HG03575 (cell line): ENCODE data around the gene OTOS.

Experiments used
- ATAC-seq: cut with Tn5 transposase; IDR thresholded peaks from one replicate; pipeline ENCODE4 v1.9.1; 2021; ENCODE audit not compliant: unreplicated experiment, insufficient number of reproducible peaks, low FRiP score; ENCODE audit errors: extremely low read depth

The OTOS gene

GRCh38 chr2:240140920-240141319, 462 bp upstream of the OTOS start:
- ATAC-seq = no peak

DNA sequence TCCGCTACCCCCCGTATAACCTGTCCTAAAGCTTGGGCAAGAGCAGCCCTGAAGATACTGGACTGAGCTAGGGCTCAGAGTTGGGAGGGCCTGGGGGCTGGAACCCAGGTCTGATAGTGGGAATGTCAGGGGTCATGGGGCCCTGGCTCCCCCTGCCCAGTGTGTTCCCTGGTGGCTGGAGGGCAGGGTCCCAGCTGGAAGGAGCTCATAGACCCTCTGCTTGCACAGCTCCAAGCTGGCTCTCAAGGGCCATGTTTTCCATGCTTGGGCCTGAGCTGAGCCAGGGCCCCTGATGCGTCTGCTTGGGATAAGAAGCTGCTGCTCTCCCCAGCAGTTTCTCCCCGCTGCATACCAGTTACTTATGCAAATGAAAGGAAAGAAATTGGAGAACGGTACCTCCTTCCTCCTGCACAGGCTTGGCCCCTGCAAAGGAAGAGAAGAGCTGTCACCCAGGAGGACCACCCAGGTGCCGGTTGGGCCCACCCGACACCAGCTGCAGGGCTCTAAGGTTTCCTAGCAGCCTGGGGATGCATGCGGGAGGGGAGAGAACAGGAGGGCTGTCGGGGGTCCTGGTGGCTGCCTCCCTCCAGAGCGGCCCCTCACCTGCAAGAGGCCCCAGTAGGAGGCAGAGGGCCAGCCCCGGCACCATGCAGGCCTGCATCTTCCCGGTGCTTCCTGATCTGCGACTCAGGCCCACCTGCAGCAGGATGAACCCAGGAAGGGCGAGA, 628 bp downstream of the OTOS start:
- no peak for ATAC-seq

DNA sequence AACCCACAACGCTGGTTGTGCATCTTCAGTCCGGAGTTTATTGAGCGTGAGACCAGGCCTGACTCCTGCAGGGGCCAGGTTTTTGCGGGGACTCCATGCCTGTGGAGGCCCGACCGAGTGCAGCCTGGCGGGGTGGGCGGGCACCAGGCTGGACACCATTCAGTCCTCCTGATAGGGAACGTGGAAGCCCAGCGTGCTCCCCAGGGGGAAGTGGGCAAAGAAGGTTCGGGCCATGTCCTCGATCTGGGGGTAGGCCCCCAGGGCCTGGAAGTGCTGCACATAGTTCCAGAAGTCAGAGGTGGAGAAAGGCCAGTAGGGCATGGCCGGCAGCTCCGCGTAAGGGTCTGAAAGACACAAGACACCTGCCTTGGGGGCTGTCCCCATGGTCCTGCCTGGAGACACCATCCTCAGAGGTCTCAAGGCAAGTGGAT, 1.4 kb downstream of the OTOS start:
- no peak for ATAC-seq

GRCh38 chr2:240138254-240138984, 2.0 kb downstream of the OTOS start:
- ATAC-seq = no peak

GRCh38 chr2:240137596-240138253, 2.7 kb downstream of the OTOS start:
- ATAC-seq = no peak

DNA sequence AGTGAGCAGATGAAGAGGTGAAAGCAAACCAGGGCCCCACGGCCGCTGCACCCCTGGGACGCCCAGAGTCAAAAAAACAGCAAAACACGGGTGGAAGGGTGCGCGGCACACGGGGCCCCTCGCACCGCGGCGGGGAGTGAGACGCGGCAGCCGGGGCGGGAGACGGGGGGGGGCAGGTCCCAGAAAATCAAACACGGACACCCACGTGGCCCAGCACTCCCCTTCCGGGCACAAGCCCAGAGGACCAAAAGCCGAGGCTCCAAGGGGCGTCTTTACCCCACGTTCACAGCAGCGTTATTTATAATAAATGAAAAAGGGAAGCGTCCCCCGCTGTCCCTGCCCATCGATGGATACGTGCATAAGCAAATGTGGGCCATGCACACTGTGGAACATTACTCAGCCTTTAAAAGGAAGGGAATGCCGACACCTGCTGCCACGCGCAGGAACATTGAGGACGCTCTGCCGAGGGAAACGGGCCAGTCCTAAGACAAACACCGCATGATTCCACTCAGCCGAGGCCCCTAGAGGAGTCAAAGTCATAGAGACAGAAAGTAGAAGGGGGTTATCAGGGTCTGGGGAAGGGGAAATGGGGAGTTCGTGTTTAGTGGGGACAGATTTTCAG, 3.7 kb downstream of the OTOS start:
- ATAC-seq = no peak

- no peak for ATAC-seq
Measured at GRCh38 chr2:240136013-240136670, 4.3 kb downstream of the OTOS start, which contains the start of gene COPS9. Gene COPS9 (minus strand): TSS chr2:240136305. CDS start chr2:240136284, 21 bp downstream.

GRCh38 chr2:240135706-240136012, 4.8 kb downstream of the OTOS start:
- no peak for ATAC-seq

DNA sequence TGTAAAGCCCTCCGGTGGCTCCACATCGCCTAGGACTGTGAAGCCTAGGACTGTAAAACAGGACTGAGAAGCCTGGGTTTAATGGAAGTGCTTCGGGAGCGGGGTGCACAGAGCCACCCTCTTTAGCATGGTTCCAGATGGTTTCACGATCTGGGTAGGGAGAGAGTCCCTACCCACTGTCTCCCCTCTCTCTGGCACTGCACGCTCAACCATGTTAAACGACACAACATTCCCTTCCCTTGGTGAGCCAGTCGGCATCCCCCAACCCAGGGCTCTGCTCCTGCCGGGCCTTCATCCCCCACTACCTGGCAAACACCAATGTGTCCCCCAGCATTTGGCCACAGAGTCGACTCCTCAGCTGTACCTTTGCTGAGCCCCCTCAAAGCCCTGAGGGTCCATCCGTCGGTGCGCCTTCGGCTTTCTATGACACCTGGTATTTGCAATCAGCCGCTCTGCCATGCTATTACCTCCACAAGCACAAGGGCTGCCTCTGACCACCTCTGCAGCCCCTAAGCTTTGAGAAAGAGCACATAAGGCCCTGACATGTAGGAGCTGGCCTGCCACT, 5.4 kb downstream of the OTOS start:
- no peak for ATAC-seq

DNA sequence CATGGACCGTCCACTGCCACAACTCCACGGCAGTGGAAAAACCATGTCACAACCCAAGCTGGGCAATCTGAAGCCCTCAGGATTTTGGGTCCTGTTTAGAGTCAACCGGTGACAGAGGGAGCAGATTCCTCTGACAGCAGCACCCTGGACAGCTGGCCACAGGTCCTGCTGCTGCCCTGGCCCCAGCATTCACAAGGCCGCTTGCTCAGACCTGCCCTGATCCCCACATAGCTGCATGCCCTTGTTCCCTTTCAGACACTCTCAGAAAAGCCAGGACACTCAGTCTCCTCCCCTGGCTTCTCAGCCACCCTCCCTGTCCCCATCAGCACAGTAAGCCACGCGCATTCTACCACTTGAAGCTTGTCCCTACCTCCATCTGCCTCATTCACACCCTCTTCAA, 6.0 kb downstream of the OTOS start:
- ATAC-seq = no peak

GRCh38 chr2:240133401-240133800, 7.1 kb downstream of the OTOS start:
- ATAC-seq = no peak

- ATAC-seq = no peak
Measured at GRCh38 chr2:240132651-240132980, 7.8 kb downstream of the OTOS start.

DNA sequence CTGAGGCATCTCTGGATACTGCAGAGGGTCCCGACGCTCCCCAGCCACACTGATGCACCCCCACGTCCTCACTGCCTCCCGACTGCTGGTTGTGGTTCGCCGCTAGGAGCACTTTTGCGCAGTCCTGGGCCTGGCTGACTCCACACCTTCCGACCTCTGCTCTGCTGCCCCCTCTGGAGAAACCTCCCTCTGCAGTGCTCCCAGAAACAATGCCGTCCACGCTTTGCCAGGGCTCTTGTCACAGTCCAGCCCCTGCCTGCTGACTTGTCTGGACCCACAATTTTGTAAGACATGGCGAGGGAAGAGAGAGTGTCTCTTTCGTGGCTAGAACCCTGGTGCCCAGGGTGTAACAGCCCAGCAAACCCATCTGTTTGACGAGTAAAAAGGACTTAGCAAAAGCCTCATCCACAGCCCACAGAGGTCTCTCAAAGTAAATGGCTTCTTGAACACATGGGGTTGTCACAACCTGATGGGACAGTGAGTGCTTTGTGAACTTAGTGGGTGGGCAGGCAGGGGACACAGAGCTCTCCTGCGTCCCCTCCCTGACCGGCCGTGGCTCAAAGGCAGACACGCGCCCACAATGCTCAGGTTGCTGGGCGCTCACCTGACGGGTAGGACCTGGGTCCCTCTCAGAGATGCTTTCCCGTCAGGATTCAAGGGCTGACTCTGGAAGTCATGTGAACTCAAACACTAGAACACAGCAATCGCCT, 8.4 kb downstream of the OTOS start:
- ATAC-seq = no peak

DNA sequence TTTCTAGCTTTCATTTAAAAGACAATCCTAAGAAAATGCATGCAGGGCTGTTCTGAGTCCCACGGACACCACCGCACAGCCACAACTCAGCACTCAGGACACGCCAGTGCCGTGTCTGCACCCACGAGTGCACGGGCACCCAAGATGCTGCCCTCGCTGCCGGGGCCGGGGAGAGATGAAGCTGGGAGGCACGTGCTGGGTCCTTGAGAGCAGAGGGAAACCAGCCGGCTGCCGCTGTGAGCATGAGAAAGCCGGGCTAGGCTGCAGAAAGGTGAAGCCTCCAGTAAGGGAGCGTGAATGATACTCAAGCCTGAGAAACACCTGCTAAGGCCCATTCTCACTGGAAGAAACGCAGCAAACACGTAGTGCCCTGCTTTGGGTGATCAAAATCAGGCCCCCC, 9.2 kb downstream of the OTOS start:
- ATAC-seq = no peak

DNA sequence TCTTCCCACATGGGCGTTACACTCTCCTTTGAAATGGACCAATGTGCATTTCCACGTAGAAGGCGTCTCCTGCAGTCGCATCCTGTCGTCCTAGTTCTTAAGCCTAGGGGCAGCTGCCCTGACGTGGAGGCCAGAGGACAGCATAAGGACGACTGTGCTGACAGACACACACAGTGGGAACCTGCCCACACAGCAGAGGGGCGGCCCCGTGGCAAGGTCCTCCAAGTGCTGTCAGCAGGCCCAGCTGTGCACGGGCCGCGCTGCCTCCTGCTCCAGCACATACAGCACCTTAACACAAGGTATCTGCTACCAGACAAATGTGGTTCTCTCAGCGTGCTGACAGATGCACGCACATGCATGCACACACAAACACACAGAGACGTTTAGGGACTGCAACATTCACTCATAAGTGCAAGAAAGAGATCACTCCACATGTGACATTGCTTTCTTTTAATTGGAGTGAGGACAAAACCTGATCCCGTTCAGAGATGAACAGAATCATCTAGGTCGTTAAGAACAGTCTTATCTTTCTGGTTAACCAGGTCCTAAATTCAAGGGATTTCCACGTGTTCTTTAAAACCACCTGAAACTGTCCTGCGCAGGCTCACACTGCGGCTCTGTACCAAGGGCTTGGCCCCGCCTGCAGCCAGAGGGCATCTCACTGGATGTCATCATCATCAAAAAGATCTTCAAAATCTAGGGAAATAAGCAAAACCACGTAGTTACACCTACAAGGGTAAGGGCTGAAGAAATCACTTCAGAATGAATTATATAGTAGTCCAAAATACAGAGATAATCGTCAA, 9.9 kb downstream of the OTOS start:
- ATAC-seq = no peak

- no peak for ATAC-seq
Measured at GRCh38 chr2:240129731-240130392, 10.6 kb downstream of the OTOS start.

- ATAC-seq = no peak
Measured at GRCh38 chr2:240129311-240129710, 11.1 kb downstream of the OTOS start.
